NAMALWA (cell line): ENCODE measurements around the gene TMED9.

ENCODE experiments used
- DNase-seq: peaks from one replicate; pipeline ENCODE4 v3.0.0-alpha.2; 2015; ENCODE audit warnings: low spot score

Gene TMED9

DNA sequence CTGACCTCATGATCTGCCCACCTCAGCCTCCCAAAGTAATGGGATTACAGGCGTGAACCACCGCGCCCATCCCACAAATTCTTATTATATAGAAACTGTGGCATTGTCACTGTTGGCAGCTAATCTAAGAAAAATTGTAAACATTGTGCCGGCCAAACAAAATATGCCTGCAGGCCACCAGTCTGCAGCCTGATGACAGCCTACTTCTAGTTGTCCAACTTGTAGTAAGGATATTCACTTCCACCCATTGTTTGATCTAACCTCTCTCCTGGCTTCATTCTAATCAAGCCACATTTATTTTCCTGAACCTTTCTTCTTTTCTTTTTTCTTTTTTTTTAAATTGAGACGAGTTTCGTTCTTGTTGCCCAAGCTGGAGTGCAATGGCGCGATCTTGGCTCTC lies 13.7 kb upstream of the TMED9 start:
- no peak for DNase-seq

DNA sequence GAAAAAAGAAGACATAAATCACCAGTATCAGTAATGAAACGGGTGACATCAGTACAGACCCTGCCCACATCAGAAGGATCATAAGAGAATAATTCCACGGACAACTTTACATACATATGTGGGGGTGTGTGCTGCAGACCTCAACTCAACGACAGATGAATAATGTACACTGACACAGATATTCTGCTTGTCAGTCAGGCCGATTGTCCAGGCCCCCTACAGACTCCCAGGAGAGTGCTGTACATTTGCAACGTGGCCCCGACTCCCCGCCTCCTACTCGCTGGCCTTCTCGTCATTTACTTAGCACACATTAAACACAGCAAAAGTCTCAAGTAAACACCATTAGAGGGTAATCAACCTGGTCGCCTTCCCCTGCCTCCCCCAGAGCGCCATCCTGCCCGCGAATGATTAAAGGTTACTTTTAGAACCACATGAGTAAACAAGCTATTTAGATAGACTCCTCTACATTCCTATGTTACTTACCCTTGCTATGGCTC lies 3.5 kb upstream of the TMED9 start:
- DNase-seq, result no peak

DNA sequence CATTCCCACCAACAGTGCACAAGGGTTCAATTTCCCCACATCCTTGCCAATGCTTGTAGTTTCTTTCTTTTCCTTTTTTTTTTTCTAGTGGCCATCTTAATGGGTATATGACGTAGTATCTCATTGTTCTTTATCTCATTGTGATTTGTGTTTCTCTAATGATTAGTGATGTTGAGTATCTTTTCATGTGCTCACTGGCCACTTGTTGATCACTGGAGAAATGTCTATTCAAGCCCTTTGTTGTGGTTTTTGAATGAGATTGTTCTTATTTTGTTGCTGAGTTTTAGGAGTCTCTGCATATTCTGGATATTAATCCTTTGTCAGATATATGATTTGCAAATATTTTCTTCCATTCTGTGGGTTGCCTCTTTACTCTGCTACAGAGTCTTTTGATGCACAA lies 1.6 kb upstream of the TMED9 start:
- no peak for DNase-seq

DNA sequence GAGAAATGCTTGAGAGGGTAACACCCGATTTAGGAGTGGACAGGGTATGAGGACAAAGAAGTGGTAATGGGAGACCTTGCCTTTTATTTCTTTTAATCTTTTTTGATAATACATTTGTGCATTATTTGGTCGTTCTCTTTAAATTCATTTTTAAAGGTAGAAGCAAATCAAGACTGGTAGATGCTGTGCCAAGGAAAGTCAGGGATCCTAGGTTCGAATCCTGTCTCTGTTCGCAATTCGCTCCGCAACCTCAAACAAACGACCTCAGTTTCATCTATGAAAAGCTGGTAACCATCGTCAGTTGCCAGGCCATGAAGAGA lies 353 bp upstream of the TMED9 start:
- DNase-seq, result no peak

DNA sequence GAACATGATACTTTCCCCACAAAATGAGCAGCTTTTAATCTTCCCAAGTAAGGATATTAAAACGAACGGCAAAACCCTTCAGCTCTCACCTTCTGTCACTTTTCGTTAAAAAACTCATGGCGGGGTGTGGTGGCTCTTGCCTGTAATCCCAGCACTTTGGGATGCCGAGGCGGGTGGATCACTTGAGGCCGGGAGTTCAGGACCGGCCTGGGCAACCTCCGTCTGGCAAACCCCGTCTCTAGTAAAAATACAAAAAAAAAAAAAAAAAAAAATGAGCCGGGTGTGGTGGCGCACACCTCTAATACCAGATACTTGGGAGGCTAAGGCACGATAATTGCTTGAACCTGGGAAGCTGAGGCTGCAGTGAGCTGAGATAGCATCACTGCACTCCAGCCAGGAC lies 902 bp downstream of the TMED9 start:
- no peak for DNase-seq

DNA sequence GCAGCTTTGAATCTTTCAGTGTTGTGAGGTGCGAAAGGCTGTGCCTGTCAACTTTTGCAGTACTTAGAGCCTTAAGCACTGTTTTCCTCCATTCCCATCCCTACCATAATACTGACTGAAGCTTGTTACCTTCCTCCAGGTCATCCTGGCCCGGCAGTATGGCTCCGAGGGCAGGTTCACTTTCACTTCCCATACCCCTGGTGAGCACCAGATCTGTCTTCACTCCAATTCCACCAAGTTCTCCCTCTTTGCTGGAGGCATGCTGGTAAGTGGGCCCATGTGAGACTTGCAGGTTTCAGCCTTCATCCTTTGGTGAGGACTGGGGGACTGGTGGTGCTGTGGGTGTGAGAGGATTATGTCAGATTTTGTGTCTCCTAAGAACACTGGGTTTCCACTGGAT lies 1.5 kb downstream of the TMED9 start:
- no peak for DNase-seq

DNA sequence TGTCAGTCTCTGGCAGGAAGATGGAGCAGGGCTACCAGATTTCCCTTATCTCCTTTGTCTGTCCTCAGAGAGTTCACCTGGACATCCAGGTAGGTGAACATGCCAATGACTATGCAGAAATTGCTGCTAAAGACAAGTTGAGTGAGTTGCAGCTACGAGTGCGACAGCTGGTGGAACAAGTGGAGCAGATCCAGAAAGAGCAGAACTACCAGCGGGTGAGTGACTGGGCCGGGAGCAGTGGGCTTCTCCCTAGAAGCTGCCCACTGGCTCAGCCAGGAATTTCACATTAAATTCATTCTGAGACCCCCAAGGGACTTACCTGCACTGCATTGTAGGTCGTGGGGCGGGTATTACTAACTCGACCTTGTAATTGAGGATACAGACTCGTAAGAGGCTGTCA lies 2.1 kb downstream of the TMED9 start:
- no peak for DNase-seq

DNA sequence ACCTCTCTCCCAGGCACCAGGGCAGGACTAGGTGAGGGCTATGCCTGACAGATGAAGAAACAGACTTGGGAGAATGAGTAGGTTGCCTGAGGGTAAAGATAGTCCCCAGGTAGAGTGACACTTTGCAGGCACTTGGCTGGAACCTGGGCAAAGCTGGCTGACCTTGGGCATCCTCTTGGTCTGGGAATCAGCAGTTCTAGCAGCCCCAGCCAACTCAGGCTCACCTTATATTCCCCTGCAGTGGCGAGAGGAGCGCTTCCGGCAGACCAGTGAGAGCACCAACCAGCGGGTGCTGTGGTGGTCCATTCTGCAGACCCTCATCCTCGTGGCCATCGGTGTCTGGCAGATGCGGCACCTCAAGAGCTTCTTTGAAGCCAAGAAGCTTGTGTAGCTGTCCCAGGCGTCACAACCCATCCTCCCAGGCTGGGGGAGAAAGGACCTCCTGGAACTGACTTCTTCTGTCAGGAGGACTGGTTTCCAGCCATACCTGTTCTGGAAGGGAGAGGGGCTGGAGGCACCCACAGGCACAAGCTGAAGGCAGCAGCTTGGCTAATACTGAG lies 3.1 kb downstream of the TMED9 start:
- DNase-seq, result no peak

DNA sequence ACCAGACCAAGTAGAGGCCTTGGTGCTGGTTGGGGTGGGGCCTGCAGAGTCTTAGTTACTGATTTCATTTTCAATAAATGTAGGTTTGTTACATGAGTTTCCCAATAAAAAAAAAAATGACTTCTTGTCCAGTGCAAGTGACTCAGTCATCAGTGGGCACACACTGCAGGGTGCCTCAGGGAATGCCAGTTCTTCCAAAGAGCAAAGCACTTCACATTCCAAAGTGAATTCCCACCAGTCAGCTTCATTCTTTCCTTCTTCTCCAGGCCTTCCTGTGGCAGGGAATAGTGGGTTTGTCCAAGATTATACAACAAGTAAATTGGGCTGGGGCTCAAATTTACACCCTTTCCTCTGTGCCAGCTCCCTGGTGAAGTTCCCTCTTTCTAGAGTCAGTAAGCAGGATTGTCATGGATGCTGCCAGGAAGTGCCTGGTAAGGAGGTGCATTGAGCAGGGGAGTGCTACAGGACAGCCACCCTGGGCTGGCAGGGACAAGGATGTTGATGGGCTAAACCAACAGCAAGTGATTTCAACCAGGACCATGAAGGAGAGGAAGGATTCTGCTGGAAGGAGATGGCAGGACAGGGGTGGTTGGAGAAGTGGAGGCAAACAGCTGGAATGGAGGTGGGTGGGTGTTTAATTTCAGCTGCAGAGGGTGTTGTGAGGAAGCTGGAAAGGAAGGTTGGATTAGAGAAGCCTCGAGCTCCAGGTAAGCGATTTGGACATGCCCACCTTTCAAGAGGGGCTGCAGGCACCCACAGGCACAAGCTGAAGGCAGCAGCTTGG lies 4.2 kb downstream of the TMED9 start:
- DNase-seq, result no peak

DNA sequence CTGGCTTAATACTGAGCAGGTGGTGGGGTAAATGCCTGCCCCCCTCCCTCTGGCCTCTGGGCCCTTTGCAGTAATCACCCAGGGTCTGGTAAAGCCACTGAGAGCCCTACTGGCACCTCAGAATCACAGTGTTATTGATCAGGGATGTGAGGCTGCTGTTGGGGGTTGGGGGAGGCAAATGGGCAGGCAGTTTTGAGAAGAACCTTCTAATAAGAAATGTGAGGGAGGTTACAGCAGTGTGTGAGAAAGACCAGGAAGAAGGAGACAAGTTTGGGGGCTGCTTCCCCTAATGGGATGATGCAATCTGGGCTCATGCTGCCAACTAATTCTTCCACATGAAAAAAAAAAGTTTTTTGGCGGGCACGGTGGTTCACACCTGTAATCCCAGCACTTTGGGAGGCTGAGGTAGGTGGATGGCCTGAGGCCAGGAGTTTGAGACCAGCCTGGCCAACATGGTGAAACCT lies 4.8 kb downstream of the TMED9 start:
- DNase-seq, result no peak

DNA sequence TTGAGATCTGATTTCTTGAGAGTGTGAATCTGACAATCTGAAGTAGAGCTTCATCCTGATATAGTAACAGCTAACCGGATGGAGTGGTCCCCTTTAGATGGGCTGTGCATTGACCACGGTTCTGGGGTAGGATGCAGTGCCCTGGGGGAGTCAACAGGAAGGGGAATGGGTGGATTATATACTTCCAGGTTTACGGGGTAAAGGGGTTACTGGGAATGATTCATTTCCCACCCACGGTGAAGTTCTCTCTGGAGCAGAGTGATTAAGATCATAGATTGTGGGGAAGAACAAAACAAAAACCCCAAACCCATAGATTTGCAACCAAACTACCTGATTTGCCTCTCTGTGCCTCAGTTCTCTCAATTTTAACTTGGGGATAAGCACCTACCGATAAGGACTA lies 6.5 kb downstream of the TMED9 start:
- no peak for DNase-seq

DNA sequence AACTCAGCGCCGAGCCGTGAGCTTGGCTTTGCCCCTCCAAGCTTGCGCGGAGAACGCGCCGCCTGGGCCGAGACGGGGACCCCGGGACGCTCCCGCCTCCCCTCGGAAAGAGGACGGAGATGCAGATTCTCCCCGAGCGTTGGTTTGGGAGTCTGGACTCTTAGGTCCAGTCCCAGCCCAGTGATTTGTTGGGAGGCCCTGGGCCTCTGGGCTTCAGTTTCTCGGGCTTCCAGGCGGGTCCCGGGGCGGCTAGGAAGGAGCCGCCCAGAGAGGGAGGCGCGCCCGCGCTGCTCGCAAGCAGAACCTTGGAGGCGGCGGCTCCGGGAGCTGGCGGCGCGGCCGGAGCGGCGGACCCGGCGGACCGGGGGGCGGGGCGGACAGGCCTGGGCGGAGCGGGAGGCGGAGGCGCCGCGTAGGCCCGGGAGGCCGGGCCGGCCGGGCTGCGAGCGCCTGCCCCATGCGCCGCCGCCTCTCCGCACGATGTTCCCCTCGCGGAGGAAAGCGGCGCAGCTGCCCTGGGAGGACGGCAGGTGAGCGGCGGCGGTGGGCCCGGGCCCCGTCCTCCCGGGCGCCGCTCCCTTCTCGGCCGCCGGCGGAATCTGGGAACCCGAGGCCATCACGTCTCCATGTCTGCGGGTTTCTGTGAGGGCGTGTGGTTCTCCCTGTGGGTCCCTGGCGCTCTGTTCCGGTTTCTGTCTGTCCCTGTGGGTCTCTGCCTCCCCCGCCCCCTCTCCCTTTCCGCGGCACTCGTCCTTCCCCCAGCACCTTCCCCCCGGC lies 7.9 kb downstream of the TMED9 start, which contains the start of gene B4GALT7:
Gene B4GALT7 (plus strand): TSS at position 402 of the 777 bp plus-strand sequence. CDS start 79 bp downstream, at position 481.
- DNase-seq, result peak; percentile 72

DNA sequence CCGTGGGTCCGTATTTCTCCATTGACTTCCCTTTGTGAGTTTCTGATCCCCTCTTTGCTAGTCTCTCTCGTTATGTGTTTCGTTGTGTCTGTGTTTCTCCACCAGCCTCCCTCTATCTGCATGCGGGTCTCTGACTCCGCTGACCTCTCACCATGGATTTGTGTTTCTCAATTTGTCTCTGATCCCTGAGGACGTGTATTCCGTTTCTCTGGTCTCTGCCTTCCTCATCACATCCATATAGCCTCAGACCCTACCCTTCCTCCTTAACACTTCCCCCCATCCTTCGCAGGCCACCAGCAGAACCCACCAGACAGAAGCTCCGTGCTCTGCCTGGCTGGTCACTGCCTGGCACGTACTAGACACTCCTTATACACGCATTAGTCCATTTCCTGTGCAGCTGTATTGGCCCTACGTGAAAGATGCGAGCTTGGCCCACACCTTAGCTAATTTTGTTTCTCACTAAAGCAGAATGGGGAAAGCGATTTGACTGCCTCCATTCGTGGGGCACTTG lies 8.6 kb downstream of the TMED9 start:
- DNase-seq, result peak; percentile 54

DNA sequence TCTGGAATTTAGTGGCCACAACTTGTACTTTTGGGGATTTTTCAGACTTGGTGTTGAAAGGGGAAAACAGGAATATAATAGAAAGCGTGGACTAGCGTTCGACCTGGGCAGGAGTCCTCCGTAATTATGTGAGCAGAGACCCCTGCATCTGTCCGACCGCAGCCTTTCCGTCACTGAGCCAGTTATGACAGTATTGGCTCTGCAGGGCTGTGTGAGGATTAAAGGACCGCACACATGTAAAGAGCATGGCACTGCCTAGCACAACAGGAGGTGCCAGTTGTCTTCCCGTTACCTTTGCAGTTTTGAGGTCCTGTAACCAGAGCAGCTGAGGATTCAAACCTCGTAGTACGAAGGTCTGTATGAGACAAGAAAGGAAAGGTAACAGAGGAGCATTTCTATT lies 9.1 kb downstream of the TMED9 start:
- no peak for DNase-seq

DNA sequence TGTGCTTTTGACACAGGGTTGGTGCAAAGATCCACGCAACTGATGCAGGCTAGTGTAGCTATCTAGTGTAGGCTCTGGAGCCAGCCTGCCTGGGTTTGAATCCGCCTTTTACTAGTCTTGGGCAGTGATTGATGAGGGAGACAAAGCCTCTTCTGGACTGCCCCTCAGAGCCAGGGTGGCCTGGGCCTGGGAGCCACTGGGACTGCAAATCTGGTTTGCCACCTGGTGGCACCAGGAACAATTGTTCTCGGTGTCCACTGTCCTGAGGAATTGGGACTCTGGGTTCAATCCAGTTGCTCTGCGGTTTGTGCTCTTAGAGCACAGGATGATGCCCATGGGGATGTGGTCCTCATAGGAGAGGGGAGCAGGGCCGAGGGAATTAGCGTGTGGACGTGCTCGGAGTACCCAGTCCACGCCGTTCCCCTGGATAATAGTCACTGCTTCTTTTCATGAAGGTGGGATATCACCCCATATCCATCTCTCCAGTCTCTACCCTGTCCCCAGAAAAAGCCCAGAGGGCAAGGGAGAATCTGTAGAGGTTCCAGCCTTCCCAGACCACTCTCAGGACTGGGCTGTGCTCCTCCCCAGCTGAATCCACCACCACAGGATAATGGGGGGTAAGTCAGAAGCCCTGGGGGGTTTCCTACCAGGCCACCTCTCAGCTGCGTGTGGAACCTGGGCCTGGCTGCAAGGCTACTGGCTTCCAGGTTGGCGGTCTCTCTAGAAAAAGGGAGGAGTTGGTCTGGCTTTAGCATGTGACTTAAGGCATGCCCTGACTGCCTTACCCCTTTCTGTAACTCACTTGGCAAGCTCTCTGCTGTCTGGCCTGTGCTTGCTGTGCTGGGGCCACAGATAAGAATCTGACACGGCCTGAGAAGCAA lies 9.8 kb downstream of the TMED9 start:
- DNase-seq, result no peak

DNA sequence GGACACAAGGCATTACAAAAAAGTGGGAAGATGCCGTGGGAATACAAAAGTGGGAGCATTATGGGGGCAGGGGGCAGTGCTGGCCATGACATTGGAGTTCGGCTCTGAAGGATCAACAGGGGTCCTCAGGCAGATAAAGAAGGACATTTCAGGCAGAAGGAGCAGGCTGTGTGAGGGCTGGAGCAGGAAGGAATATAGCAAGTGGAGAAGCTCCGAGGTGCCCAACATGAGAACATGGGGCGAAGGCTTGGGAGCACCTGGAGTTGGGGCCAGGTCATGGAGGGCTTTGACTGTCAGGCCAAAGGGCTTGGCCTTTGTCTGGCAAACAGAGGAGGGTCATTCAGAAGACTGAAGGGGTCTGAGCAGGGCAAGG lies 10.4 kb downstream of the TMED9 start:
- DNase-seq, result no peak

DNA sequence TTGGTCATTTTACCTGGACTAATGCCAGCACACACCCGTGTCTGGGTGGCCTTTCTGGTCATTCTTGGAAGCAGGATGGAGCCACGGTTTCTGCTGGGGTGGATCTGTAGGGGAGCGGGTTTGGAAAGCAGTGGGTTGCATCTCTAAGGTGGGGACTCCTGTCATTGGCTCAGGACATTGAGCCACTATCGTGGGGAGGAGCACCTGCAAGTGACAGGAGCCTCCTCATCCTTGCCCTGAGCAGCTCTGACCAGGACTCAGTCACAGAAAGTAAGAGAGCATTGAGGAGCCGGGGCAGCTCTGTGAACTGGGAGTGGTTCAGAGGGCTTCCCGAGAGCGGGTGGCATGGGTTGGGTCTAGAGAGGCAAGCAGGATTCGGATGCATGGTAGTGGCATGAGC lies 11.6 kb downstream of the TMED9 start:
- DNase-seq, result no peak

DNA sequence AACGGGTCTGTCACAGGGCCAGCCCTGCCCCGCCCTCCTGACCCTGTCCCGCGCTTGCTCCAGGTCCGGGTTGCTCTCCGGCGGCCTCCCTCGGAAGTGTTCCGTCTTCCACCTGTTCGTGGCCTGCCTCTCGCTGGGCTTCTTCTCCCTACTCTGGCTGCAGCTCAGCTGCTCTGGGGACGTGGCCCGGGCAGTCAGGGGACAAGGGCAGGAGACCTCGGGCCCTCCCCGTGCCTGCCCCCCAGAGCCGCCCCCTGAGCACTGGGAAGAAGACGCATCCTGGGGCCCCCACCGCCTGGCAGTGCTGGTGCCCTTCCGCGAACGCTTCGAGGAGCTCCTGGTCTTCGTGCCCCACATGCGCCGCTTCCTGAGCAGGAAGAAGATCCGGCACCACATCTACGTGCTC lies 12.1 kb downstream of the TMED9 start:
- DNase-seq, result no peak

DNA sequence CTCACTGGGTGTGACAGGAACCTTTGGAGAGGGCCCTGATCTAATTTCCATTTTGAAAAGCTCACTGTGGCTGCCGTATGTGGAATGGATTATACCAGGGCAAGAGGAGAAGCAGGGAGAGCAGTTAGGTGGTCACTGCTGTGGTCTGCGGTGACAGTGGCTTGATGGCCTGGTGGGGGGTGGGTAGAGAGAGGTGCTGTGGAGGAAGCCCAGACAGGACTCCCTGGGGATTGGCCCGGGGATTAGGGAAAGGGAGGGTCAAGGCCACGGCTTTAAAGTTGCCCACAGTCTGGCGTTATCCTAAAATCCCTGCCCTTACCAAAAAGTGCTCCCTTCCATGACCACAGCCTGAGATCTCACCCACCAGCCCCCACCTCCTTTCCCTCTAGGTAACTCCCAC lies 12.7 kb downstream of the TMED9 start:
- DNase-seq, result no peak

DNA sequence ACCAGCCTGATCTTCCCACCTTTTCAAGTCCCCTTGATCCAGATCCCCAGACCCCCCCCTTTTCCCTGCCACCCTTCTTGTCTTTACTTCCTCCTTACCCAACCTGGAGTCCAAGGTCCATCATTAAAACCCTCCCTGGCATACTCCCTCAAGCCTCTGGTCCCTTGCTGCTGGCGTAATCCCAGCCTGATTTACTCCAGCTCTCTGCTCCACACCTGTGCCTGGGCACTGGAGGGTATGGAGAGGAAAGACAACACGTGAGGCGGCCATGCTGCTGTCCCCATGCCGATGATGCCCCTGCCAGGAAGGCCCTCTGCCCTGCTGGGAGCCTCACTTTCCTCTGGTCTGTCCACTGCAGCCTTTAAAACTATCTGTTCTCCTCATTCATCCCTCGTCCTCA lies 13.1 kb downstream of the TMED9 start:
- peak; percentile 2 for DNase-seq

DNA sequence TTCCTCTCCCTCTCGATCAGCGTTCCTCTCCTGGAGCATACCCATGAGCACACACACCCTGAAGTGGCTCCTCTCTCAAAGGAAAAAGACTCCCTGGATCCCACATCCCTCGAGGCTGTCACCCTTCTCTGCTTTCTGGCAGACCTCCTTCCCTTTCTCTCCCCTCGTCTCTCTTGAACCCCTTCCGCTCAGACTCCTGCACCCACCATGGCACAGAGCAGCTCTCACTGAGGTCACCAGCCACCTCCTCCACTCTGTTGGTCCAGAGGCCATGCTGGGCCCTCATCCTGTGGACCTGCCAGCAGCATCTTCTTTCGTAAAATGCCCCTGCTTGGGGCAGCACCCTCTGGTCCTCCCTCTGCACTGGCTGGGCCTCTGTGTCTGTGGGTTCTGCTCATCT lies 13.7 kb downstream of the TMED9 start:
- no peak for DNase-seq
